ENCODE results near the gene ECI1.
"Not testable (repeated sequence)": the region's sequence is repeated elsewhere in the genome, so short reads cannot be mapped to it uniquely, and the experiment has no call there.

Gene ECI1

GRCh38 chr16:2208772-2209171 lies 42.6 kb downstream of the ECI1 start:
- Histone ChIP-seq H3K4me1 (ENCODE audit: control insufficient read depth, insufficient read depth, low read length) (peaks cover 34% of the 10 kb centered on the region), H3K4me3 (ENCODE audit: low read length) (no peak overlapping the region), H3K27me3 (ENCODE audit: control insufficient read depth, insufficient read depth, low read length) (no peaks in the 10 kb centered on the region), H3K36me3 (ENCODE audit: control insufficient read depth, insufficient read depth, low read length) (peaks cover 4% of the 10 kb centered on the region), H3K9ac (ENCODE audit: low read length) (no peak overlapping the region), H3K9me3 (ENCODE audit: control insufficient read depth, low read length) (no peaks in the 10 kb centered on the region)

GRCh38 chr16:2208308-2208707 lies 43.1 kb downstream of the ECI1 start:
- Histone ChIP-seq H3K36me3 (ENCODE audit: control insufficient read depth, insufficient read depth, low read length) (peaks cover 4% of the 10 kb centered on the region), H3K4me3 (ENCODE audit: low read length) (no peak overlapping the region), H3K9me3 (ENCODE audit: control insufficient read depth, low read length) (no peaks in the 10 kb centered on the region), H3K4me1 (ENCODE audit: control insufficient read depth, insufficient read depth, low read length) (peaks cover 30% of the 10 kb centered on the region), H3K27me3 (ENCODE audit: control insufficient read depth, insufficient read depth, low read length) (no peaks in the 10 kb centered on the region), H3K9ac (ENCODE audit: low read length) (no peak overlapping the region)

GRCh38 chr16:2207872-2208271 lies 43.5 kb downstream of the ECI1 start:
- Histone ChIP-seq H3K4me3 (ENCODE audit: low read length) (no peak overlapping the region), H3K9me3 (ENCODE audit: control insufficient read depth, low read length) (no peaks in the 10 kb centered on the region), H3K27me3 (ENCODE audit: control insufficient read depth, insufficient read depth, low read length) (no peaks in the 10 kb centered on the region), H3K4me1 (ENCODE audit: control insufficient read depth, insufficient read depth, low read length) (peaks cover 25% of the 10 kb centered on the region), H3K36me3 (ENCODE audit: control insufficient read depth, insufficient read depth, low read length) (peaks cover 4% of the 10 kb centered on the region), H3K9ac (ENCODE audit: low read length) (no peak overlapping the region)

GRCh38 chr16:2206780-2207433 lies 44.5 kb downstream of the ECI1 start:
- peaks cover 16% of the 10 kb centered on the region for H3K4me1 ChIP-seq (ENCODE audit: control insufficient read depth, insufficient read depth, low read length)
- H3K9ac ChIP-seq (ENCODE audit: low read length): peak overlapping the region; percentile 89
- H3K9me3 ChIP-seq (ENCODE audit: control insufficient read depth, low read length): no peaks in the 10 kb centered on the region
- no peaks in the 10 kb centered on the region for H3K27me3 ChIP-seq (ENCODE audit: control insufficient read depth, insufficient read depth, low read length)
- H3K4me3 ChIP-seq (ENCODE audit: low read length): no peak overlapping the region
- H3K36me3 ChIP-seq (ENCODE audit: control insufficient read depth, insufficient read depth, low read length): peaks cover 4% of the 10 kb centered on the region

GRCh38 chr16:2206420-2206779 lies 45.0 kb downstream of the ECI1 start:
- Histone ChIP-seq H3K27me3 (ENCODE audit: control insufficient read depth, insufficient read depth, low read length) (no peaks in the 10 kb centered on the region), H3K4me3 (ENCODE audit: low read length) (peak overlapping the region; percentile 87), H3K36me3 (ENCODE audit: control insufficient read depth, insufficient read depth, low read length) (peaks cover 4% of the 10 kb centered on the region), H3K4me1 (ENCODE audit: control insufficient read depth, insufficient read depth, low read length) (peaks cover 13% of the 10 kb centered on the region), H3K9ac (ENCODE audit: low read length) (peak overlapping the region; percentile 89), H3K9me3 (ENCODE audit: control insufficient read depth, low read length) (no peaks in the 10 kb centered on the region)

- Histone ChIP-seq H3K27me3 (ENCODE audit: control insufficient read depth, insufficient read depth, low read length) (no peaks in the 10 kb centered on the region), H3K36me3 (ENCODE audit: control insufficient read depth, insufficient read depth, low read length) (peaks cover 4% of the 10 kb centered on the region), H3K4me1 (ENCODE audit: control insufficient read depth, insufficient read depth, low read length) (peaks cover 13% of the 10 kb centered on the region), H3K4me3 (ENCODE audit: low read length) (peak overlapping the region; percentile 87), H3K9me3 (ENCODE audit: control insufficient read depth, low read length) (no peaks in the 10 kb centered on the region), H3K9ac (ENCODE audit: low read length) (peak overlapping the region; percentile 89)
Observed at GRCh38 chr16:2205967-2206313, 45.4 kb downstream of the ECI1 start.

GRCh38 chr16:2205104-2205966 lies 46.1 kb downstream of the ECI1 start, which contains the start of gene MLST8:
Gene MLST8 (plus strand): TSS chr16:2205454. CDS start chr16:2206086, 632 bp downstream.
- Histone ChIP-seq H3K36me3 (ENCODE audit: control insufficient read depth, insufficient read depth, low read length) (peaks cover 4% of the 10 kb centered on the region), H3K27me3 (ENCODE audit: control insufficient read depth, insufficient read depth, low read length) (no peaks in the 10 kb centered on the region), H3K4me1 (ENCODE audit: control insufficient read depth, insufficient read depth, low read length) (peaks cover 13% of the 10 kb centered on the region), H3K9me3 (ENCODE audit: control insufficient read depth, low read length) (no peaks in the 10 kb centered on the region), H3K4me3 (ENCODE audit: low read length) (peak within 1 kb of the TSS; percentile 87), H3K9ac (ENCODE audit: low read length) (peak within 1 kb of the TSS; percentile 89)

- Histone ChIP-seq H3K36me3 (ENCODE audit: control insufficient read depth, insufficient read depth, low read length) (peaks cover 4% of the 10 kb centered on the region), H3K9me3 (ENCODE audit: control insufficient read depth, low read length) (no peaks in the 10 kb centered on the region), H3K4me1 (ENCODE audit: control insufficient read depth, insufficient read depth, low read length) (peaks cover 13% of the 10 kb centered on the region), H3K27me3 (ENCODE audit: control insufficient read depth, insufficient read depth, low read length) (no peaks in the 10 kb centered on the region), H3K4me3 (ENCODE audit: low read length) (peak overlapping the region; percentile 3), H3K9ac (ENCODE audit: low read length) (peak overlapping the region; percentile 89)
Observed at GRCh38 chr16:2204416-2205103, 46.8 kb downstream of the ECI1 start.

GRCh38 chr16:2203119-2203688 lies 48.2 kb downstream of the ECI1 start:
- not testable (repeated sequence) for H3K9ac ChIP-seq (ENCODE audit: low read length); H3K27me3 ChIP-seq (ENCODE audit: control insufficient read depth, insufficient read depth, low read length); H3K9me3 ChIP-seq (ENCODE audit: control insufficient read depth, low read length); H3K4me3 ChIP-seq (ENCODE audit: low read length); H3K36me3 ChIP-seq (ENCODE audit: control insufficient read depth, insufficient read depth, low read length)
- peaks cover 13% of the 10 kb centered on the region for H3K4me1 ChIP-seq (ENCODE audit: control insufficient read depth, insufficient read depth, low read length)

- Histone ChIP-seq H3K9me3 (ENCODE audit: control insufficient read depth, low read length) (no peaks in the 10 kb centered on the region), H3K4me1 (ENCODE audit: control insufficient read depth, insufficient read depth, low read length) (peaks cover 12% of the 10 kb centered on the region), H3K4me3 (ENCODE audit: low read length) (no peak overlapping the region), H3K27me3 (ENCODE audit: control insufficient read depth, insufficient read depth, low read length) (peaks cover 28% of the 10 kb centered on the region), H3K9ac (ENCODE audit: low read length) (no peak overlapping the region), H3K36me3 (ENCODE audit: control insufficient read depth, insufficient read depth, low read length) (no peaks in the 10 kb centered on the region)
Observed at GRCh38 chr16:2200313-2200712, 51.1 kb downstream of the ECI1 start.

- H3K4me1 ChIP-seq (ENCODE audit: control insufficient read depth, insufficient read depth, low read length): peaks cover 15% of the 10 kb centered on the region
- H3K27me3 ChIP-seq (ENCODE audit: control insufficient read depth, insufficient read depth, low read length): peaks cover 34% of the 10 kb centered on the region
- no peak overlapping the region for H3K4me3 ChIP-seq (ENCODE audit: low read length)
- no peak overlapping the region for H3K9ac ChIP-seq (ENCODE audit: low read length)
- H3K36me3 ChIP-seq (ENCODE audit: control insufficient read depth, insufficient read depth, low read length): no peaks in the 10 kb centered on the region
- no peaks in the 10 kb centered on the region for H3K9me3 ChIP-seq (ENCODE audit: control insufficient read depth, low read length)
Observed at GRCh38 chr16:2199621-2200139, 51.7 kb downstream of the ECI1 start.

All from mucosa of stomach (tissue), 1 donor.